Retinal pigment epithelial cell (primary cell): ENCODE measurements around the gene DICER1.

Source experiments
- DNase-seq: peaks from one replicate; pipeline ENCODE4 v3.0.0-alpha.2; 2010; ENCODE audit warnings: low read depth
- H3K4me3 ChIP-seq: 2 replicates; pipeline ENCODE4 v1.5.1; 2011; ENCODE audit warnings: mild to moderate bottlenecking, low read length, control low read depth, moderate library complexity
- CTCF ChIP-seq: conservative IDR thresholded peaks from 2 replicates; pipeline ENCODE4 v1.5.1; 2011; ENCODE audit warnings: low read depth, low read length, control low read depth, inconsistent platforms

Gene DICER1

GRCh38 chr14:95062946-95063345 lies 94.4 kb downstream of the DICER1 start:
- DNase-seq: no peak
- no peak overlapping the region for H3K4me3 ChIP-seq
- no peak for TF ChIP-seq CTCF

- DNase-seq: no peak
Measured at GRCh38 chr14:95062220-95062619, 95.1 kb downstream of the DICER1 start.

GRCh38 chr14:95061317-95062093 lies 95.8 kb downstream of the DICER1 start:
- TF ChIP-seq CTCF: no peak
- no peak for DNase-seq
- no peak overlapping the region for H3K4me3 ChIP-seq

More at GRCh38 chr14:95062220-95062619, 95.1 kb downstream of the DICER1 start:
- TF ChIP-seq CTCF: no peak
- H3K4me3 ChIP-seq: no peak overlapping the region

- no peak for TF ChIP-seq CTCF
- no peak overlapping the region for H3K4me3 ChIP-seq
- no peak for DNase-seq
Measured at GRCh38 chr14:95059126-95059525, 98.2 kb downstream of the DICER1 start.

GRCh38 chr14:95058491-95058890 lies 98.8 kb downstream of the DICER1 start:
- H3K4me3 ChIP-seq: no peak overlapping the region
- TF ChIP-seq CTCF: no peak
- DNase-seq: no peak

GRCh38 chr14:95057851-95058250 lies 99.5 kb downstream of the DICER1 start:
- no peak overlapping the region for H3K4me3 ChIP-seq
- no peak for DNase-seq
- TF ChIP-seq CTCF: no peak

- DNase-seq: no peak
- H3K4me3 ChIP-seq: no peak overlapping the region
- TF ChIP-seq CTCF: no peak
Measured at GRCh38 chr14:95057147-95057546, 100.2 kb downstream of the DICER1 start.
